HG03432 (cell line): ENCODE results near the gene WRAP53.

Source experiments
- ATAC-seq: cut with Tn5 transposase; IDR thresholded peaks from one replicate; pipeline ENCODE4 v1.9.1; 2021; ENCODE audit warnings: mild to moderate bottlenecking, moderate library complexity; ENCODE audit not compliant: unreplicated experiment

The WRAP53 gene

DNA sequence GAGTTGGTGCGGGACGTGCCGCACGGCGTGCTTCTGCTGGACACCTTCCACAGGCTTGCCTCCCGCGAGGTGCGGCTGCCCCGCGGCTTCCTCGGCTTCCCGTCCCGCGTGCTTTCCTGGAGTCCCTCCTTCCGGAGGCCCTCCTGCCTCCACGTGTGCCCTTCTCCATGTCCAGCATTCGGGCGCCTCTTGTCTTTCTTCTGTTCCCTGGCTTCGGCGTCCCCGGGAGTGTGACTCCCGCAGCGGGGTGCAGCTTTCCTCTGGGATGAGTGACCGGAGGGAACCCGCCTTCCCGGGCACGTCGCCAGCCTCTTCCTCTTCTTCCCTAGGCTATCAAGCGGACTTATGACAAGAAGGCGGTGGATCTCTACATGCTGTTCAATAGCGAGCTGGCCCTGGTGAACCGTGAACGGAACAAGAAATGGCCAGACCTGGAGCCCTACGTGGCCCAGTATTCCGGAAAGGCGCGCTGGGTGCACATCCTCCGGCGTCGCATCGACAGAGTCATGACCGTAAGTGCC lies 52.3 kb downstream of the WRAP53 start:
- ATAC-seq = no peak

GRCh38 chr17:7742729-7743128 lies 54.5 kb downstream of the WRAP53 start:
- no peak for ATAC-seq

- ATAC-seq = no peak
Measured at GRCh38 chr17:7744416-7744815, 56.1 kb downstream of the WRAP53 start.

- ATAC-seq = no peak
Measured at GRCh38 chr17:7745748-7746470, 57.6 kb downstream of the WRAP53 start.

DNA sequence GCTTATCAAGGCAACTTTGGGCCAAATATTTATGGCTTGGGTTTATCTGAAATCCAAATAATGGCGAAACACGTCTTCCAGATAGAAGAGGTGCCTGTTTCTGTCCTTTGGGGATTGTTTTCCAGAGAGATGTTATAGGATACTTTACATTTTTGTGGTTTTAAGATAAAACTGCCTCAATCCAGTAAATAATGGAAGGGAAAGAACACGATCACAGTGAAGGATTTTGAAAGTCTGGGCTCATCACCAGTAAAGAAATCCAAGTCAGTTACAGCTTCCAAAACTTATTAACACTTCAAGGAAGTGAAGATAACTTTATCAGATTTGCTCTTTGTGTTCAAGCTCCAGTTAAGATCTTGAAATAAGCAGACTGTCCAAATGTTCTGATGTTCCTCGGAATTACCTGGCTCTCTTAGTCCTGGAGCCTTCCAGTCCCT lies 59.4 kb downstream of the WRAP53 start:
- no peak for ATAC-seq

DNA sequence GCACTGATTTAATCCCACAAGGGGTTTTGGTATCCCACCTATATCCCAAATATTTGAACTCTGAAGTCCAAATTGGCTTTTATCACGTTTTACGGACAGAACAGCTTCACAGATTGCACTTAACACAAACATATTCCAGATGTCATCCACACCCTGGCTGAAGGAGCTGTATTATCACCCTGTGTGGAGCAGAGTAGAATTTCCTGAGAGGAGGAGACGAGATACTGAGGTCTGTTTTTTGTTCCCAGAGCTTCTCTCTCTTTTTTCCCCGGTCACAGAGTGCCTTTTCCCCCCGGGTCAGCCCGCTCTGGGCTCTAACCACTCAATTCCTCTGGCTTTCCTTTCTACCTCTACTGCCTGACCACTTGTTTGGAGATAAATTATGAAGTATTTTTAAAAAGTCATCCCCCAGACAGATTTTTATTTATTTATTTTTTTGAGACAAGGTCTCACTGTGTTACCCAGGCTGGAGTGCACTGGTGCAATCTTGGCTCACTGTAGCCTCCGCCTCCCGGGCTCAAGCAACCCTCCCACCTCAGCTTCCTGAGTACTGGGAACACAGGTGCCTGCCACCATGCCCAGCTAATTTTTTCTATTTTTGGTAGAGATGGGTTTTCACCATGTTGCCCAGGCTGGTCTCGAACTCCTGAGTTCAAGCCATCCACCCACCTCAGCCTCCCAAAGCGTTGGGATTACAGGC lies 59.9 kb downstream of the WRAP53 start:
- no peak for ATAC-seq

- ATAC-seq = no peak
Measured at GRCh38 chr17:7750321-7750821, 62.1 kb downstream of the WRAP53 start.
